GM18526 (cell line): ENCODE measurements around the gene TRIM31.

Experiments used
- POLR2A ChIP-seq: IDR thresholded peaks from 3 replicates; pipeline ENCODE4 v1.6.1; 2011; ENCODE audit not compliant: insufficient read length; ENCODE audit errors: extremely low read depth

TRIM31 gene

DNA sequence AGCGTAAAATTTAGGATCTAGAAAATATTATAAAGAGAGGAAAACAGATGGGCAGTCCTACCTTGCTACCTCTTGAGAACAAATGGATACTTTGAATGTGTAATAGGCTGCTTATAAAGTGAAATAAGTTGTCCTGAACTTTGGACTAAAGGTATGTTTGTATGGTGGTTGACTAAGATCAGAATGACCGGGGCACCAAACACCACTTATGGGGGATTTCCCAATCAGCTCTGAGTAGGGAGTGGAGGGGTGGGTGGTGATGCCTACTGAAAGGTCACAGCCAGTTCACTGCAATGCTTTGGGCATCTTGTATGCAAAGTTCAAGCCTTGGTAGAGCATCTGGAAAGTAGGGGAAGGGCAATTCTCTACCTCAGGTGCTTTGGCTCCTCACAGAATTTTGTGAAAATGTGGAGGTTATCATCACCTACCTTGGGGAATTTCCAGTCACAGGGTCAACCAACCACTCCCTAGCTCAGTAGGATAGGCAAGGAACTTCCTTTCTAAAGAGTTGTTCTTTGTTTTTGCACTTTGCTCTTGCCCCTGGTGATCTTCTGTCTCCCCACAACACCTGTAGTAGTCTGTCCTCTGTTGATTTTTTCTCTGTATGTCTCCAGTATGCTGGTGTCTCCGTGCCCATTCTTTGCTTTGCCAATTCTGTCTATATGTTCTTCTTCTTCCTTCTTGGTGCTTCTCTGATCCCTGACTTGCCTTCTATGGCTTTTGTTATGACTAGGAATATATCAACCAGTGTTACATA is at the start of gene TRIM31:
Gene TRIM31, minus strand, starts transcription at position 88 of the 757 bp plus-strand sequence. CDS start 285 bp downstream, outside the sequence.
- TF ChIP-seq POLR2A, result no peak

- no peak for TF ChIP-seq POLR2A
Observed at GRCh38 chr6:30162265-30163089, 49.6 kb upstream of the TRIM31 start.

- TF ChIP-seq POLR2A, result no peak
Observed at GRCh38 chr6:30160785-30161531, 48.1 kb upstream of the TRIM31 start, which contains the start of gene TRIM10. Gene TRIM10, minus strand, starts transcription at chr6:30161211. Its CDS starts 353 bp downstream, at chr6:30160858.

- no peak for TF ChIP-seq POLR2A
Observed at GRCh38 chr6:30160008-30160784, 47.3 kb upstream of the TRIM31 start.

DNA sequence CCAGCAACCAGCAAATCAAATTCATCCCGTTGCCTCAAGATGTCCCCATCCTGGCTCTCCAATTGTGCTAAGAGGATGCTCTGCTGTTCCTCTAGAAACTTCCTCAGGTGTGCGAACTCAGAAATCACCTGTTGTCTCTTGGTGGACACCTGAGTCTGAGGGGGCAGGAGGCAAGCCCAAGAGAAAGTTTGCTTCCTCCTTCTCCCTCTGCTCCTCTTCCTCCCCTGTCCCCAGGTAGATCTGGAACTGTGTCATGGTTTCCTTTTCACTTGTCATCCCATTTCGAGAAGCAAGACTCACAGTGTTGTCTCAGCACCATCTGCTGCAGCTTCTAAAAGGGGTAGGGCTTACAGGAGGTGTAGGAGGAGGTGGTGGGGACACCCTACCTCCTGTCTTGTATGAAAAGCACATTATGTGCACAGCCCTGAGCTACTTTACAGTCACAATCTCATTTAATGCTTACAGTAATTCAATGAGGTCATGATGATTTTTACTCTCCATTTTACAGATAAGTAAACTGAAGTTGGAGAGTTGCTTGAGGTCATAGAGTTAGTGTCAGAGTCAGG is 45.7 kb upstream of the TRIM31 start:
- TF ChIP-seq POLR2A, result no peak

- no peak for TF ChIP-seq POLR2A
Observed at GRCh38 chr6:30157999-30158398, 45.1 kb upstream of the TRIM31 start.

GRCh38 chr6:30157581-30157980 is 44.7 kb upstream of the TRIM31 start:
- no peak for TF ChIP-seq POLR2A

GRCh38 chr6:30156774-30157173 is 43.9 kb upstream of the TRIM31 start:
- TF ChIP-seq POLR2A, result no peak

GRCh38 chr6:30156262-30156599 is 43.3 kb upstream of the TRIM31 start:
- TF ChIP-seq POLR2A, result no peak

GRCh38 chr6:30155520-30156261 is 42.8 kb upstream of the TRIM31 start:
- no peak for TF ChIP-seq POLR2A

DNA sequence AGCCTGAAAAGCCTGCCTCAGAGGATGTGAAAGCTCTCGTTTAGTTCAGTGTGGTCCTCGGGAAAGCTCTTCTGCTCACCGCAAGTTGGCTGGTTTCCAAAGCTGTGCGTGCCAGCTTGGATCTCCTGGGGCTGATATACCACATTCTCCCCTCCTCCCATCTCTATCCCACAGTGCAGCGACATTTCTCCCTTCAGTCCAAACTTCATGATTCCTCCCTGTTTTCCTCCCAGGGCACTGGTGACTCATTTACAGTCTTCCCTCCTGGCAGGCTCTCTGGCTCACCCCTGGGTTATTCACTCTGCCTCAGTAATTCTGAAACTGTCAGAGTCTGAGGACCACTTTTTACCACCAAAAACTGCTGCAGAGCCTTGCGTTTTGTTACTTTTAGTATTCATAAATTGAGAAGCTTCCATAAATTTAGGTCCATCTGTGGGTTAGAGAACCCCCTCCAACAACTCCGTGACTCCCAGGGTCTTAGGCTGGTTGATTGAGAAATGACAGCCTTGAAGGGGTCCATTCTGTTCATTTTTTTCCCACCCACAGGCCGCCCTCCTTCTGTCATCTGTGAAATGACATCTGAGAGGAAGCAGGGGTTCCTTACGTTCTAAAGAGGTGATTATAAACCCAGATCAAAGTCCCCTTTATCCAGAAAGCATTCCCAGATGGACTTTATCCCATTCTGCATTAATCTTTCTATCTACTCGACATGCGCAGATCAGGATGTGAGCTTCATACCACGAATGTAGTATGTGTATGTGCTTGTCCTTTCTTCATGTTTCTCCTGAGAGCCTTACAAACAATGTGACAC is 42.0 kb upstream of the TRIM31 start:
- TF ChIP-seq POLR2A, result no peak

GRCh38 chr6:30154061-30154460 is 41.2 kb upstream of the TRIM31 start:
- no peak for TF ChIP-seq POLR2A
